Muscle of back (tissue), 11 donors: ENCODE data around the gene FIBP. TPM values are rescaled to one million over a fixed set of nuclear protein-coding genes. Genes with fewer than 3 reads are reported as not detected.

Source experiments
- DNase-seq, 3 donors: peaks; one replicate each; pipeline versions ENCODE4 v3.0.0 to v3.0.0-alpha.2; 2013
- polyA plus RNA-seq, 10 donors: library from polyadenylated mRNA; unstranded; fragments of 120-200 nt; gene quantifications; one replicate each; pipeline ENCODE4 v1.2.1, GENCODE V29; 2013; ENCODE audit not compliant: insufficient read length in 10 of 10

Gene FIBP
- polyA plus RNA-seq, 10 donors: 57.3 to 68.8 (median 61.7) TPM

- DNase-seq: peak in 1 of 3 donors; percentile 5
Measured at GRCh38 chr11:65849771-65850216, 38.5 kb downstream of the FIBP start.

GRCh38 chr11:65849366-65849765 is 38.9 kb downstream of the FIBP start:
- DNase-seq: no peak

DNA sequence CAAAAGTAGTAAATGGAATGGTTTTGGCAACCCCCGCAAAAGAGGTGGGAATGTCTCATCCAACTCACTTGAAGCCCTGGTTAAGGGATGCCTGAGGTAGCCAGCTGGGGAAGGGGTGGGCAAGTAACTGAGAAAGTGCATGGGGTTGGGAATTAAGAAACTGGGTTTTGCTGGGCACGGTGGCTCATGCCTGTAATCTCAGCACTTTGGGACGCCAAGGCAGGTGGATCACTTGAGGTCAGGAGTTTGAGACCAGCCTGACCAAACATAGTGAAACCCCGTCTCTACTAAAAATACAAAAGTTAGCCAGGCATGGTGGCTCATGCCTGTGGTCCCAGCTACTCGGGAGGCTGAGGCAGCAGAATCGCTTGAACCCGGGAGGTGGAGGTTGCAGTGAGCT is 39.6 kb downstream of the FIBP start:
- peak in 1 of 3 donors; percentile 11 for DNase-seq

- DNase-seq: no peak
Measured at GRCh38 chr11:65847746-65848145, 40.5 kb downstream of the FIBP start.

DNA sequence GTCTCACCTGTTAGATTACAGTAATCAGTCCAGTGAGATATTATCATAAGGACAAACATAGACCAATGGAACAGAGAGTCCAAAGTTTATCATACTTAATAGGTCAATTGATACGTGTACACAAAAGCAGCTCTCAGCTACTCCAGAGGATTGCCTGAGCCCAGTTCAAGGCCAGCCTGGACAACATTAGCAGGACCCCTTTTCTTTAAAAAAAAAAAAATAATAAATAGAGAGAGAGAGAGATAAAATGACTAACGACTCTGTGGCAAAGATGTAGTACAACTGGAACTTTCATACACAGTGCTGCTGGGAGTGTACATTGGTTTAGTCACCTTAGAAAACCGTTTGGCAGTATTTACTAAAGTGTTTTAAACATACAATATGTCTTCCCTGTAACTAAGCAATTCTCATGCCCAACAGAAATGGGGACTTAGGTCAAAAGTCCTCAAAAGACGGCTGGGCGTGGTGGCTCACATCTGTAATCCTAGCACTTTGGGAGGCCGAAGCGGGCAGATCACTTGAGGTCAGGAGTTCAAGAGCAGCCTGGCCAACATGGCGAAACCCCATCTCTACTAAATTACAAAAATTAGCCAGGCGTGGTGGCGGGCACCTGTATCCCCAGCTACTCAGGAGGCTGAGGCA is 43.9 kb downstream of the FIBP start:
- DNase-seq: no peak

DNA sequence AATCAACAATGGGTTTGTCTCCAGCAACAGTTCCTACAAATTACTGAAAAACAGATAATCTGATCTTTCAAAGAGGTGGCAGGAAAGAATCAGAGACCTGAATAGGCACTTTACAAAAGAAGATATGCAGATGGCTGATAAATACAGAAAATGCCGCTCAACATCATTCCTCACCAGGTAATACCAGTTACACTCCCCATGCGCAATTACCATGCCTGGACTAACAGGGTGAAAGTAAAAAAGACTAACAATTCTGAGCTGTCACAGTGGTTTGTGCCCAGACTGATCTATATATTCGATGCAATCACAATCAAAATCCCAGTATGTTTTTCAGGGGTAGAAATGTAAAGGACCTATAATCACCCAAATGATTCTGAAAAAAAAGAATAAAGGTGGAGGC is 44.5 kb downstream of the FIBP start:
- no peak for DNase-seq

- no peak for DNase-seq
Measured at GRCh38 chr11:65842144-65842543, 46.1 kb downstream of the FIBP start.

DNA sequence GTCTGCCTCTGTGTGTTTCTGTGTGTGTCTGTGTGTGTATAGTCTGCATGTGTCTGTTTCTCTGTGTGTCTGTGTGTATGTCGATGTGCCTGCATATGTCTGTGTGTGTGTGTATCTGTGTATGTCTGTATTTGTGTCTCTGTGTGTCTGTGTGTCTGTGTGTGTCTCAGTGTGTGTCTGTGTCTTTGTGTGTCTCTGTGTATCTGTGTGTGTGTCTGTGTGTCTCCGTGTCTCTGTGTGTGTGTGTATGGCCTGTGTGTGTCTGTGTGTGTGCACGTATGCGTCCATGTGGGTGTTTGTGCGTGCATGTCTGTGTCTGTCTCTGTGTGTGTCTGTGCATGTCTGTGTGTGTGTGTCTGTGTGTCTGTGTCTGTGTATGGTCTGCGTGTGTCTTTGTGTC is 54.1 kb downstream of the FIBP start:
- DNase-seq: no peak

Other genes with a start within 250 kb of the FIBP start
- 10 to 100 TPM; 38.3 to 47.3 (median 42.1) TPM for gene RELA, start 225.6 kb downstream of the FIBP start, polyA plus RNA-seq
- gene KAT5, start 176.2 kb downstream of the FIBP start, polyA plus RNA-seq: 10 to 100 TPM; 29.1 to 39.6 (median 34.4) TPM
- 10 to 100 TPM; 20.0 to 30.6 (median 25.3) TPM for gene RNASEH2C, start 167.7 kb downstream of the FIBP start, polyA plus RNA-seq
- gene AP5B1, start 107.5 kb downstream of the FIBP start, polyA plus RNA-seq: 1 to 10 TPM; 1.4 to 3.0 (median 2.2) TPM
- gene OVOL1, start 101.4 kb downstream of the FIBP start, polyA plus RNA-seq: 1 to 10 TPM in 1 of 10 donors, under 1 TPM in 1, not detected in 8; 0.31 to 1.2 TPM
- 1 to 10 TPM in 9 of 10 donors, under 1 TPM in 1; 0.64 to 2.3 (median 1.6) TPM for gene SNX32, start 54.5 kb downstream of the FIBP start, polyA plus RNA-seq
- 100 to 1,000 TPM; 475 to 750 (median 627) TPM for gene CFL1, start 30.3 kb downstream of the FIBP start, polyA plus RNA-seq
- gene MUS81, start 28.0 kb downstream of the FIBP start, polyA plus RNA-seq: 10 to 100 TPM; 31.7 to 60.8 (median 41.9) TPM
- gene EFEMP2, start 15.7 kb downstream of the FIBP start, polyA plus RNA-seq: 100 to 1,000 TPM in 5 of 10 donors, 10 to 100 TPM in 5; 83.5 to 137 (median 101) TPM
- gene CTSW, start 8.6 kb downstream of the FIBP start, polyA plus RNA-seq: 1 to 10 TPM in 4 of 10 donors, under 1 TPM in 5, not detected in 1; 0.69 to 2.9 (median 0.98) TPM
- 10 to 100 TPM in 8 of 10 donors, 1 to 10 TPM in 2; 9.2 to 24.8 (median 12.6) TPM for gene CCDC85B, start 2.2 kb upstream of the FIBP start, polyA plus RNA-seq
- under 1 TPM in 6 of 10 donors, not detected in 4; 0.22 to 0.64 (median 0.29) TPM for gene FOSL1, start 11.9 kb upstream of the FIBP start, polyA plus RNA-seq
- gene C11orf68, start 30.6 kb upstream of the FIBP start, polyA plus RNA-seq: 10 to 100 TPM; 27.2 to 39.2 (median 32.0) TPM
- gene DRAP1, start 31.0 kb upstream of the FIBP start, polyA plus RNA-seq: 100 to 1,000 TPM in 2 of 10 donors, 10 to 100 TPM in 8; 46.8 to 108 (median 66.1) TPM
- under 1 TPM in 2 of 10 donors, not detected in 8; 0.25 to 0.40 TPM for gene TSGA10IP, start 57.0 kb upstream of the FIBP start, polyA plus RNA-seq
- gene SART1, start 73.3 kb upstream of the FIBP start, polyA plus RNA-seq: 10 to 100 TPM; 30.7 to 42.6 (median 36.7) TPM
- 10 to 100 TPM; 14.0 to 23.0 (median 18.6) TPM for gene EIF1AD, start 113.7 kb upstream of the FIBP start, polyA plus RNA-seq
- gene BANF1, start 114.0 kb upstream of the FIBP start, polyA plus RNA-seq: 100 to 1,000 TPM; 199 to 250 (median 215) TPM
- gene CST6, start 123.5 kb upstream of the FIBP start, polyA plus RNA-seq: not detected
- under 1 TPM in 6 of 10 donors, not detected in 4; 0.10 to 0.26 (median 0.22) TPM for gene CATSPER1, start 138.0 kb upstream of the FIBP start, polyA plus RNA-seq
- 1 to 10 TPM in 2 of 10 donors, under 1 TPM in 8; 0.22 to 1.1 (median 0.57) TPM for gene GAL3ST3, start 160.7 kb upstream of the FIBP start, polyA plus RNA-seq
- gene SF3B2, start 163.9 kb upstream of the FIBP start, polyA plus RNA-seq: 100 to 1,000 TPM; 119 to 163 (median 138) TPM
- 10 to 100 TPM; 29.6 to 34.8 (median 32.6) TPM for gene PACS1, start 181.8 kb upstream of the FIBP start, polyA plus RNA-seq